HS-27A (cell line): Measurements from ENCODE around the gene EIF1AX.
"Not testable (repeated sequence)": the region's sequence is repeated elsewhere in the genome, so short reads cannot be mapped to it uniquely, and the experiment has no call there.

Experiments used
- DNase-seq: peaks from one replicate; pipeline ENCODE4 v3.0.0-alpha.2; 2012; ENCODE audit warnings: low read depth, missing footprints

EIF1AX gene

DNA sequence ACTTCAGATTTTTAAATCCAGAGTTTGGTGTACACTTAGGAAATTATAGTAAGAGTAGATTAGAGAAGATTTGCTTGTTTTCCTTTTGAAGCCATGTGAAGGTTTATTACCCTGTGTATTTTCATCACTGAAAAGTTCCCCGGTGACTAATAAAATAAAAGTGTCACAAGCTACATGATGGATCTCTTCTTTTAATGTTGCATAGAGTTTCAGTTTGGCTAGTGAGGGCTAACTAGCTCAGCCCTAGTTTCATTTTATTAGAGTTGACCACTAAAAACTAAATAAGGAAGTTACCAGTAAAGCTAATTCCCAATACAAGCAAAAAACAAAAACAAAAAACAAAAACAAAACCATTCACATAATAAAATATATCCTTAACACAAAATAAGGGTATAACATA lies 14.8 kb downstream of the EIF1AX start:
- not testable (repeated sequence) for DNase-seq

DNA sequence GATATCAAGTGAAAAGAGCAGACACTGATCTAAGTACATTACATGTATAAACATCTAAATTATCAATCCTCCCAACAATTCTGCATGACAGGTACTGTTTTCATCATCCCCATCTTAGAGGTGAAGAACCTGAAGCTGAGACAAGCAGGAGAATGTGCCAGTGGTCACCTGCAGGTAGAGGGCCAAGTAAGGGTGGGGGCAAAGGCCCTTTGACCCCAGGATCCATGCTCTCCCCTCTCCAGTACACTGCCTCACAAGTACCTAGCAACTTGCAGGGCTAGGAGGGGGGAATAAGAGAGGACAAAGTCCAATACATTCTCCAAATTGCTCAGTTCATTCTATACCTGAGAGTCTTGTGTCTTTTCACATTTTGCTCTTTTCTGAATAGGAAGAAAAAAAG lies 16.7 kb downstream of the EIF1AX start:
- no peak for DNase-seq

DNA sequence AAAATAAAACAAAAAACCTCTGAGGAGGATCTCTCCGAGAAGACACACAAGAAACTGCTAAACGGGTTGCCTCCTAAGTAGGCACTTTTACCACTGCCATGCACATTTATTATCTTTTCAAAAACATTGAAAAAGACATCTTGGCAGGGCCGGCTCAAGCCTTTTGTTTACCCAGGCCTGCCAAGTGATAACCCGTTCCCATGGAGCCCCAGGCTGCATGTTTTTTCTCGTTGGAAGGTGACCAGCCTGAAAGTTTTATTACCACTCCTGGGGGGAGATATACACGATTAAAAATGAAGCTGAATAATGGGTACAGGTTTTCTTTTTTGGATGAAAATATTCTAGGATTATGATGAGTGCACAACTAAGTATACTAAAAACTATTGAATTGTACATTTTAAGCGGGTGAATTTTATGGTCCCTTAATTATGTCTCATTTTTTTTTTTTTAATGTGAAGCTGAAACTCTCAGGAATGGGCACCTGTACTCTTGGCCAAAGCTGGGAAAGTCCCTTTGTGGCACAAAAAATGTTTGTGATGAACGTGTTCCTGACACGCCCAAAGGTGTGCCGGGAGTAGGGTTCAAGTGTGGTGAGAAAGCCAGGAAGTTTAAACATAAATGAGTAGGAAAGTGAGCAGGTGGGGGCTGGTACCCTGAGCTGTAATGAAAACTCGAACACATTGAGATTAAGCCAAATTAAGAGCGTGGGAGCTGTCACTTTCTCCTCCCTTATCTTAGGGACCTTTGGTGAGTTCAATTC lies 23.4 kb downstream of the EIF1AX start:
- no peak for DNase-seq

DNA sequence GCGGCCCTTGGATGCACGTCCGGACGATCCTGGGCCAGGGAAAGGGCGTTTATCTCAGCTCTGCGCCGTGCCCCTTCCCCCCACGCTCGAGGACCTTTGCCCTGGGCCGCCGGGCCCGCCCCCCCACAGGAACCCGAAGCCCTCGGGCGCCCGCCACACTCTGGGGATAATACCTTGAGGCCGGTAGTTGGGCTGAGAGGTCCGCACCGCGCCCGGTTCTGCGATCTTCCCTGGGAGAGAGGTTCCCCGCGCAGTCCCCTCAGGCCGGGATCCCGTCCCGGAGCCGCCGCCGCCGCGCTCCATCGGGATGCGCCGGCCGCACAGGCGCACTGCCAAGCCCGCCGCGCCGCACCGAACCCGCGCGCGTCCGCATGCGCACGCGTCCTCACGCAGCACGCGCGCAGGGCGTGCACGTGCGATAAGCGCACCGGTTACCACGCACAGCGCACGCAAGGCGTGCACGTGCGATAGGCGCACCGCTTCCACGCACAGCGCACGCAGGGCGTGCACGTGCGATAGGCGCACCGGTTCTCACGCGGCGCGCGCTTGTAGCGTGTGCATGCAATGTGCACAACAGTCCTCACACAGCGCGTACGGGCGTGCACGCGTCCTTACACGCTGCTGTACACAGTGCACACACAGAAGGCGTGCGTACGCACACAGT lies 24.9 kb downstream of the EIF1AX start, which contains the start of gene MAP7D2:
TSS of gene MAP7D2 (minus strand) at position 331 of the 664 bp plus-strand sequence. CDS start at position 303, 28 bp downstream.
- DNase-seq, result no peak

DNA sequence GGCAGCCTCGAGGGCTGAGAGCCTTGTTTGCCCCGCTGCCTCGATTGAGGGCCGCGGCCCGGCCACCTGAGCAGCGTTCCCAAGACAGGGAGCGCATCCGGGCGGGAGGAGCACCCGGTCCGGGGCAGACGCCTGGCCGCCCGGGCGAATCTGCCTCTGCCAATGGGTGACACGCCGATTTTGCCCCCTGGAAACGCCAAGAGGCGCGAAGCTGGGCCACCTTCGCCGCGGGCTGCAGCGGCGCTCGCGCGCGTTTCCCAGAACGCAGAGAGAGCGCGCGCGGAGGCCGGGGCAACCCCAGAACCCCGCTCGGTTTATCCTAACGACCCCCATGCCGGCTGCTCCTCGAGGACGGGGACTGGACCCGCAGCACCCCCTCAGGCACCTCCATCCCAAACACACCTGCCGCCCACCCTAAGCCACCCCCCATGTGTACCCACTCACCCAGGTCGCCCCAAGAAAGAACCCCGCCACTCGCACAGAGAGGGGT lies 25.5 kb downstream of the EIF1AX start:
- DNase-seq, result no peak

DNA sequence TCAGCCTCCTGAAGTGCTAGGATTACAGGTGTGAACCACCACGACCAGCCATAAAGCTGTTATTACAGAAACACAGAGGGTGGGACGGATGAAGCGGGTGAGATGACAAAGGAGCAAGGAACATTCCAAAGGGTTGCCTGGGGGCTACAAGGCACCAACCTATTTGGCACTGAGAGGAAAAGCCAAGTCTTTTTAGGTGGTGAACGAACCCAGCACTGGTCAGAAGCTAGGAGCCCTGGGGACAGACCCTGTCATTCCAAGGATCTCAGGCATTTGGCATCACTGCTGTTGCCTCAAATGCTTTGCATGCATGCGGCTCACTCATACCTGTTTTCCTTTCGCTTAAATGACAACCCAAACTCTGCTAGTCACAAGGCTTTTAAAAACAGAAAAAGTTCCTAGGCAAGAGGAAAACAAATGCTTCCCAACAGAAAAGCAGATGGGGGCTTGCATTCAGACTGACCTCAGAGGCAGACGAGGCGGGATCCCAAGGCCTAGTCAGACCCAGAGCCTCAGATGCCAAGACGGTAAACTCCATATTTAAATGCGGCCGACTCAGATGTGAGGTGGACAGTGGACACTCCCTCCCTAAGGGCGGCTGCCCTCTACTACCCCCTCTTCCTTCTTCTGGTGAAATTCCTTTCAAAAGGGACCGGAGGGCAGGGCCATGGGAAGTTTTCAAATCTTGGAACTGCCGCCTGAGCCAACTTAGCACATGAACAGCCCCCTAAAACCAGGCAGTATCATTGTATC lies 29.4 kb downstream of the EIF1AX start:
- DNase-seq, result no peak

DNA sequence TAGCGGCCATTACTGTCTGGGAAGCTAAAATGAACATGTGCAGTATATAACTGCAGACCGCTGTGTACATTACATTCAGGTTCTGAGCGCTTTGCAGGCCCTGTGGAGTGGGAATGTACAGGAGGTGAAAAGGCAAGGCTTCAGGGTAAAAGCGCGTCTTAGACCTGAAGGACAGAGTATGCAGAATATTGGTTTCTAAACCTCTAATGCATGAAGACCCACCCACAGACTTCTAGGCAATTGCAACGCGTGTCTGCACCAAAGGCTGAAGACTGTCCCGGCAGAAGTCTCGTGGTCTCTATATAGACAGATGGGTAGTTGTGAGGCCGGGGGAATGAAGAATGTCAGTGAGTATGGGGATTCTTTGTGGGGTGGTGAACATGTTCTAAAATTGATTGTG lies 30.4 kb downstream of the EIF1AX start:
- DNase-seq, result no peak

DNA sequence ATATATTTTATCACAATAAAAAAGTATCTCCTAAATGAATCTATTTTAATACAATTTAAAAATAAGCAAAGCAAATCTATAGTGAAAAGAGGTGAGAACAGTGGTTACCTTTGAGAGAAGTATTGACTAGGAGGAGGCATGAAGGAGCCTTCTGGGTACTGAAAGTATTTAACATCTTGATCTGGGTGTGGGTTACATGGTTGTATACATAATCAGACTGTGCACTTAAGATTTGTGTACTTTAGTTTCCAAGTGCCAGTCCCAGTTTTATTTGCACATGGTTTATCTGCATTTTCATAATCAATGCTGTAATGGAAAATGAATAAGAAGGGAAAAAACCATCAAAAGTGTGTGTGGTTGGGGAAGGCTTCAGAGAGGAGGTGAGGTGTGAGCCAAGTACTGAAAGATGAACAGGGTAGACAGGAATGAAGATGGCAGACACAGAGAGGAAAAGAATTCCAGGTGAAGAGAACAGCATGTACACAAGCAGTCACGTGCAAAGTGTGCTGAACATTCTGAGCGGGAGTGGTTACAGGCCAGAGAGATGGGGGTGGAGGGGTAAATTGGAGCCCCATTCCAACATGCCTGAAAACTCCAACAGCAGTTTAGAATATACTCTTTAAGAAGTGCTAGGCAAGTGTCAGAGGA lies 39.6 kb downstream of the EIF1AX start:
- DNase-seq, result no peak

DNA sequence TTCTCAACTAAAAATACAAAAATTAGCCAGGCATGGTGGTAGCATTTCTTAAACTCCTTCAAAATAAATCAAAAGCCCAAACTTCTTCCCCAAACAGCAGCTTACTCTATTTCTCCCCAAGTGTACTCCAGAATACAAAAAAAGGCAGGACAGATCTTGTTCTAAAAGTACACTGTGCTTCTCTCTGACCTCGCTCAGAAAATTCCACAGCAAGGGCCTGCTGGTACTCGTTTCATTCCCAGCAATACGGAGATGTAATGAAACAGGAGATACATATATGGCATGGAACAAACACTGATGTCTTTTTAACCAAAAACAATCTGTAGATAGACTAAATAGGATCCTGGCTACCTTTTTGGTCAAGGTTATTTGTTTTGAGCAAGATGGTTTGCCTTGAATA lies 50.1 kb downstream of the EIF1AX start:
- DNase-seq, result no peak

DNA sequence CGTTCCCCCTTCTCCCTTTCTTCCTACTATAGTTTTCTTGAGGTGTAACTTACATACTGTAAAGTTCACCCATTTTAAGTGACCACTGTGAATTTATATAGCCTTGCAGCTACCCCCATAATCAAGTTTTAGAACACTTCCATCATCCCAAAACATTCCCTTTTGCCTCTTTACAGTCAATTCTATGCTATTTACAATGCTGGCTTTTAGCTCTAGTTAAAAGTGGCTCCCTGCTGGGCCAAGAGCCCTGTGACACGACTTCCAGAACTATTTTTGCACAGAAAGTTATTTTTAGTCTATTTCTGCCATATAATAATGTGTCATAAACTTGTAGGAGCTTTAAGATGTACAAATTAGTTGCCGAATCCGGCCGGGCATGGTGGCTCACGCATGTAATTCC lies 51.8 kb downstream of the EIF1AX start:
- no peak for DNase-seq

DNA sequence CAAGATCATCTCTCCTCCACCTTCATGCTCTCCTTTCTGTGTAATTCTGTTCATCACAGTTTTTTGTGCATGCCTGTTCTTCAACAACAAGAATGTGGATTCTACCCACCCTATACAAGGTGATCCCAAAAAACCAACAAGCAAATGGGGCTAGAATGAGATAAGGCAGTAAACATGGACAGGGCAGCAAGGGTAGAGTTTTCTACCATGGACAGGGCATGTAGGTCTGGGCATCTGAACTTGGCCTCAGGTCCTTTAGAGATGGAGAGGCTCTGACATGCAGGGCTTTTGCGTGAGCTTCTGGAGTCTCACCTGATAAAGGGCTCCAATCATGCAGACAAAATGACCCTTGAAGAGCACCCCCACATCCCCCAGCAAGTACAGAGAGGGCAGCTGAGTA lies 61.4 kb downstream of the EIF1AX start:
- DNase-seq, result no peak
